Measurements from ENCODE around the gene LRRC25. TPM values are rescaled to one million over a fixed set of nuclear protein-coding genes. Genes with fewer than 3 reads are reported as not detected.

Gene LRRC25
- total and polyA plus RNA-seq, 2 of the 4 experiments (the other 2 are of a cell fraction) = 0.03 TPM; not detected in 1

- DNase-seq = no peak
- peak overlapping the region; percentile 69 for H3K14ac ChIP-seq (replicated peaks; ENCODE audit: low read depth, low read length)
- H3K79me1 ChIP-seq (ENCODE audit: low read depth in 1 of 2, low read length in 2 of 2) = no peaks in the 10 kb centered on the region
- dilution Hi-C loops (cut with HindIII; ENCODE audit: low sequenced_read_pairs, unreplicated experiment) (no loop called here), in situ Hi-C loops (cut with MboI; ENCODE audit: low sequenced_read_pairs) (no loop called here), intact Hi-C loops (cut with micrococcal nuclease) (no loop called here)
- peak overlapping the region; percentile 83 for H3K18ac ChIP-seq (ENCODE audit: low read depth, low read length)
- H4K20me1 ChIP-seq (ENCODE audit: insufficient read depth, low read length) = no peaks in the 10 kb centered on the region
- H2BK15ac ChIP-seq (ENCODE audit: low read depth, low read length) = peak overlapping the region; percentile 33; the same call in 1 of the 3 replicates
- H3K4me1 ChIP-seq (ENCODE audit: control insufficient read depth, insufficient read depth, low read length) = peaks cover 20% of the 10 kb centered on the region
- H2AK5ac ChIP-seq (ENCODE audit: low read depth, low read length) = peak overlapping the region; percentile 88; the same call in 1 of the 2 replicates
- peak overlapping the region; percentile 71 for H3K4ac ChIP-seq (ENCODE audit: low read depth, low read length)
- no peak for ATAC-seq (ENCODE audit: low read depth)
- H2BK5ac ChIP-seq (ENCODE audit: low read depth, low read length, poor library complexity, severe bottlenecking) = peak overlapping the region; percentile 27
- peak overlapping the region; percentile 79; the same call in 1 of the 2 replicates for H2BK20ac ChIP-seq (ENCODE audit: low read depth, low read length)
- H2AFZ ChIP-seq (replicated peaks; ENCODE audit: low read length, poor library complexity) = no peak overlapping the region
- CTCF ChIA-PET = interaction anchor here (0.7 to 1.0 kb wide), 5 partner anchors 7 to 172 kb away, joined by 3 read pairs; no protein-coding TSS in a partner anchor
- H3K27ac ChIP-seq (ENCODE audit: insufficient read depth, low read length) = peak overlapping the region; percentile 83; the same call in 1 of the 2 replicates
- H3K36me3 ChIP-seq (ENCODE audit: control insufficient read depth, insufficient read depth, low read length) = no peaks in the 10 kb centered on the region
- H3K4me3 ChIP-seq (ENCODE audit: insufficient read depth, low read depth, low read length) = no peak overlapping the region
- TF ChIP-seq, protein P1, sequence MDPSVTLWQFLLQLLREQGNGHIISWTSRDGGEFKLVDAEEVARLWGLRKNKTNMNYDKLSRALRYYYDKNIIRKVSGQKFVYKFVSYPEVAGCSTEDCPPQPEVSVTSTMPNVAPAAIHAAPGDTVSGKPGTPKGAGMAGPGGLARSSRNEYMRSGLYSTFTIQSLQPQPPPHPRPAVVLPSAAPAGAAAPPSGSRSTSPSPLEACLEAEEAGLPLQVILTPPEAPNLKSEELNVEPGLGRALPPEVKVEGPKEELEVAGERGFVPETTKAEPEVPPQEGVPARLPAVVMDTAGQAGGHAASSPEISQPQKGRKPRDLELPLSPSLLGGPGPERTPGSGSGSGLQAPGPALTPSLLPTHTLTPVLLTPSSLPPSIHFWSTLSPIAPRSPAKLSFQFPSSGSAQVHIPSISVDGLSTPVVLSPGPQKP (IDR thresholded peaks at IDR 0.05; ENCODE audit: borderline replicate concordance, low read depth, low read length) = no peak
- no peak for TF ChIP-seq CHD1 (IDR thresholded peaks at IDR 0.05; ENCODE audit: low read depth, low read length)
- no peak for TF ChIP-seq NFE2L2 (IDR thresholded peaks at IDR 0.05; ENCODE audit: low read depth, low read length)
- TF ChIP-seq FOS (IDR thresholded peaks at IDR 0.05; ENCODE audit: low read depth, low read length) = no peak
- TF ChIP-seq POLR2A (IDR thresholded peaks at IDR 0.05; ENCODE audit: low read depth, low read length) = no peak
- TF ChIP-seq BHLHE40 (IDR thresholded peaks at IDR 0.05; ENCODE audit: low read depth, low read length) = no peak
- TF ChIP-seq MAFK (IDR thresholded peaks at IDR 0.05; ENCODE audit: low read depth, low read length) = no peak
- no peak for TF ChIP-seq RCOR1 (IDR thresholded peaks at IDR 0.05; ENCODE audit: insufficient replicate concordance, low read length)
- TF ChIP-seq CEBPB (IDR thresholded peaks at IDR 0.05; ENCODE audit: low read depth, low read length) = no peak
- no peak for TF ChIP-seq RAD21 (IDR thresholded peaks at IDR 0.05; ENCODE audit: low read length)
- TF ChIP-seq, protein P2, sequence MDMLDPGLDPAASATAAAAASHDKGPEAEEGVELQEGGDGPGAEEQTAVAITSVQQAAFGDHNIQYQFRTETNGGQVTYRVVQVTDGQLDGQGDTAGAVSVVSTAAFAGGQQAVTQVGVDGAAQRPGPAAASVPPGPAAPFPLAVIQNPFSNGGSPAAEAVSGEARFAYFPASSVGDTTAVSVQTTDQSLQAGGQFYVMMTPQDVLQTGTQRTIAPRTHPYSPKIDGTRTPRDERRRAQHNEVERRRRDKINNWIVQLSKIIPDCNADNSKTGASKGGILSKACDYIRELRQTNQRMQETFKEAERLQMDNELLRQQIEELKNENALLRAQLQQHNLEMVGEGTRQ (IDR thresholded peaks at IDR 0.05; ENCODE audit: low read depth, low read length) = no peak
- no peak for TF ChIP-seq MAZ (IDR thresholded peaks at IDR 0.05; ENCODE audit: borderline replicate concordance, low read depth, low read length)
- TF ChIP-seq MXI1 (IDR thresholded peaks at IDR 0.05; ENCODE audit: borderline replicate concordance, low read depth, low read length) = no peak
- no peak for TF ChIP-seq RFX5 (IDR thresholded peaks at IDR 0.05; ENCODE audit: low read depth, low read length)
- TF ChIP-seq, protein P3, sequence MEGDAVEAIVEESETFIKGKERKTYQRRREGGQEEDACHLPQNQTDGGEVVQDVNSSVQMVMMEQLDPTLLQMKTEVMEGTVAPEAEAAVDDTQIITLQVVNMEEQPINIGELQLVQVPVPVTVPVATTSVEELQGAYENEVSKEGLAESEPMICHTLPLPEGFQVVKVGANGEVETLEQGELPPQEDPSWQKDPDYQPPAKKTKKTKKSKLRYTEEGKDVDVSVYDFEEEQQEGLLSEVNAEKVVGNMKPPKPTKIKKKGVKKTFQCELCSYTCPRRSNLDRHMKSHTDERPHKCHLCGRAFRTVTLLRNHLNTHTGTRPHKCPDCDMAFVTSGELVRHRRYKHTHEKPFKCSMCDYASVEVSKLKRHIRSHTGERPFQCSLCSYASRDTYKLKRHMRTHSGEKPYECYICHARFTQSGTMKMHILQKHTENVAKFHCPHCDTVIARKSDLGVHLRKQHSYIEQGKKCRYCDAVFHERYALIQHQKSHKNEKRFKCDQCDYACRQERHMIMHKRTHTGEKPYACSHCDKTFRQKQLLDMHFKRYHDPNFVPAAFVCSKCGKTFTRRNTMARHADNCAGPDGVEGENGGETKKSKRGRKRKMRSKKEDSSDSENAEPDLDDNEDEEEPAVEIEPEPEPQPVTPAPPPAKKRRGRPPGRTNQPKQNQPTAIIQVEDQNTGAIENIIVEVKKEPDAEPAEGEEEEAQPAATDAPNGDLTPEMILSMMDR (conservative IDR thresholded peaks at IDR 0.05; ENCODE audit: low read depth, low read length) = no peak
- TF ChIP-seq SMC3 (IDR thresholded peaks at IDR 0.05; ENCODE audit: low read depth, low read length) = no peak
- peaks cover 5% of the 10 kb centered on the region; the same call in 1 of the 2 replicates for H3K9me1 ChIP-seq (ENCODE audit: insufficient read depth, low read length)
- H4K8ac ChIP-seq (ENCODE audit: low read depth in 2 of 2, low read length in 2 of 2) = peak overlapping the region; percentile 43 to 66
- H3K9me3 ChIP-seq (ENCODE audit: control insufficient read depth, insufficient read depth, low read length) = no peaks in the 10 kb centered on the region
- peak overlapping the region; percentile 25; the same call in 1 of the 2 replicates for H3K9ac ChIP-seq (ENCODE audit: low read depth, low read length)
- H3K56ac ChIP-seq (ENCODE audit: extremely low read depth, insufficient read depth, low read length) = peak overlapping the region; percentile 19; the same call in 1 of the 2 replicates
- BruUV-seq (replicated peaks) = no TSS peak
- H4K91ac ChIP-seq (ENCODE audit: insufficient read depth, low read depth, low read length) = peak overlapping the region; percentile 53
- peak overlapping the region; percentile 92 for H2AK9ac ChIP-seq (replicated peaks; ENCODE audit: low read depth, low read length, poor library complexity)
- H3K23ac ChIP-seq (ENCODE audit: low read depth, low read length) = no peak overlapping the region
- no peak overlapping the region for H3K4me2 ChIP-seq (ENCODE audit: low read depth, low read length)
- WGBS, 2 experiments (ENCODE audit: extremely low coverage in 2 of 2, insufficient read length in 1 of 2) = no CpG with 5 or more reads among the region's 3 CpGs
- POLR2A ChIA-PET (ENCODE audit: unreplicated experiment) = no interaction called here
- H4K5ac ChIP-seq (ENCODE audit: low read depth, low read length) = peak overlapping the region; percentile 52
- H2BK120ac ChIP-seq (ENCODE audit: low read depth, low read length) = peak overlapping the region; percentile 91; the same call in 1 of the 2 replicates
- no peaks in the 10 kb centered on the region for H3K27me3 ChIP-seq (ENCODE audit: control insufficient read depth, insufficient read depth, low read length)
These were observed 16.6 kb downstream of the LRRC25 start for GRCh38 chr19:18380843-18381242.
